ENCODE results near the gene NUBP1. TPM values are rescaled to one million over a fixed set of nuclear protein-coding genes. Genes with fewer than 3 reads are reported as not detected.
"Not testable (repeated sequence)": the region's sequence is repeated elsewhere in the genome, so short reads cannot be mapped to it uniquely, and the experiment has no call there.

NUBP1 gene
- total RNA-seq, 1 donor from 2014 or later, result 33.7 TPM

DNA sequence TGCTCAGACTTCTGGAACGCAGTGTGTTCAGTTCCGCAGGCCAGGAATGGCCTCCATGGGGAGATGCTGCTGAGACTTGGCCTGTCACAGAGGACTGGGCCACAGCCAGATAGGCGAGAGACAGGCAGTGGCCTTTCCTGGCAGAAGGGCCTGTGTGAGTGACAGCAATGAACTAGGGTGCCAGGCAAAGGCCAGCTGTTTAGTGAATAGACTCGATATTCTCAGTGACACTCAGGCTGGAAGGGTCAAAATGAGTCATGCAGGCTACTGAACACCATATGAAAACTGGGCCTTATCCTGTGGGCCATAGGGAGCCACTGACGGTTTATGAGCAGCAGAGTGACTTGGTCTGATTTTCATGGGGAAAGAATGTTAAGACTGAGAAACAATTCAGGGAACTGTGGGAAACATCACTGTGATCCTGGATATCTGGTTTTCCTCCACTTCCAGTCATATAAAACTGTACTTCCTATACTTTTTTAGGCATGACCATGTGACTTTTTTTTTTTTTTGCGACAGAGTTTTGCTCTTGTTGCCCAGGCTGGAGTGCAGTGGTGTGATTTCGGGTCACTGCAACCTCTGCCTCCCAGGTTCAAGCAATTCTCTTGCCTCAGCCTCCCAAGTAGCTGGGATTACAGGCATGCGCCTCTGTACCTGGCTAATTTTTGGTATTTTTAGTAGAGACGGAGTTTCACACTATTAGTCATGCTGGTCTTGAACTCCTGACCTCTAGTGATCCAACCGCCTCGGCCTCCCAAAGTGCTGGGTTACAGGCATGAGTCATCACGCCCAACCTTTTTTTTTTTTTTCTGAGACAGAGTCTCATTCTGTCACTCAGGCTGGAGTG is 5.2 kb upstream of the NUBP1 start:
- Histone ChIP-seq H3K27ac (peak overlapping the region; percentile 44), H3K27me3 (no peaks in the 10 kb centered on the region), H3K36me3 (no peaks in the 10 kb centered on the region), H3K4me1 (peaks cover 22% of the 10 kb centered on the region), H3K9me3 (peaks cover 2% of the 10 kb centered on the region), H3K4me3 (no peak overlapping the region)
- no peak for DNase-seq
- ATAC-seq, result peak; percentile 57
- intact Hi-C loops (cut with DNase I), result loop anchor here (5.0 kb wide), 1 partner anchor 221 kb away; no protein-coding TSS in a partner anchor
- TF ChIP-seq CTCF (IDR thresholded peaks at IDR 0.05), result no peak

GRCh38 chr16:10740000-10740844 is 3.4 kb upstream of the NUBP1 start:
- intact Hi-C loops (cut with DNase I), result loop anchor here (5.0 to 10.0 kb wide), 2 partner anchors 185 to 223 kb away; no protein-coding TSS in a partner anchor
- H3K9me3 ChIP-seq, result no peaks in the 10 kb centered on the region

DNA sequence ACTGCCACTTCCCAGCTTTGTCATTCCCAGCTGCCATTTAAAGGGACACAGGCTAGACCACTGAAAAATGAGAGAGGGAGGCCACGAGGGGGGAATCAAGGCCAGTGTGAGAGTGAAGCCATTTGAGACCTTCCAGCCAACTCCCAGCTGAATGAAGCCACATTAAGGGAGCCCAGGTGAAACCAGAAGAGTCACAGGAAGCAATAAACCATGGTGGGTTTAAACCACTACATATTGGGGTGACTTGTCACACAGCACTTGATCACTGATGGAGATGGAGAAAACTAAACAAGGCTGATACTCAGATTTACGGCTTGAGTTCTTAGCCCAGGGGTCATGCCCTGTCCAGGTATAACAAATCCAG is 2.8 kb upstream of the NUBP1 start:
- Histone ChIP-seq H3K27me3 (no peaks in the 10 kb centered on the region), H3K36me3 (no peaks in the 10 kb centered on the region), H3K4me1 (peaks cover 38% of the 10 kb centered on the region), H3K27ac (no peak overlapping the region), H3K4me3 (no peak overlapping the region), H3K9me3 (no peaks in the 10 kb centered on the region)
- no peak for TF ChIP-seq CTCF (IDR thresholded peaks at IDR 0.05)
- intact Hi-C loops (cut with DNase I), result loop anchor here (10.0 kb wide), 1 partner anchor 184 kb away; no protein-coding TSS in a partner anchor
- DNase-seq (no peak), ATAC-seq (no peak)

More at GRCh38 chr16:10740000-10740844, 3.4 kb upstream of the NUBP1 start:
- DNase-seq (no peak), ATAC-seq (no peak)
- TF ChIP-seq CTCF (IDR thresholded peaks at IDR 0.05), result no peak
- Histone ChIP-seq H3K36me3 (no peaks in the 10 kb centered on the region), H3K4me1 (peaks cover 32% of the 10 kb centered on the region), H3K27me3 (no peaks in the 10 kb centered on the region), H3K4me3 (no peak overlapping the region), H3K27ac (no peak overlapping the region)

GRCh38 chr16:10741249-10741648 is 2.4 kb upstream of the NUBP1 start:
- not testable (repeated sequence) for H3K27me3 ChIP-seq, ATAC-seq

GRCh38 chr16:10741844-10742243 is 1.8 kb upstream of the NUBP1 start:
- H3K9me3 ChIP-seq, result no peaks in the 10 kb centered on the region
- H3K4me3 ChIP-seq, result no peak overlapping the region
- ATAC-seq (no peak), DNase-seq (no peak)
- no peaks in the 10 kb centered on the region for H3K27me3 ChIP-seq
- TF ChIP-seq CTCF (IDR thresholded peaks at IDR 0.05), result no peak
- intact Hi-C loops (cut with DNase I), result loop anchor here (10.0 kb wide), 1 partner anchor 183 kb away; no protein-coding TSS in a partner anchor
- H3K4me1 ChIP-seq, result peaks cover 44% of the 10 kb centered on the region
- H3K27ac ChIP-seq, result no peak overlapping the region
- no peaks in the 10 kb centered on the region for H3K36me3 ChIP-seq

More at GRCh38 chr16:10741249-10741648, 2.4 kb upstream of the NUBP1 start:
- H3K27ac ChIP-seq, H3K4me3 ChIP-seq, DNase-seq, H3K9me3 ChIP-seq, H3K36me3 ChIP-seq: not testable (repeated sequence)
- peaks cover 43% of the 10 kb centered on the region for H3K4me1 ChIP-seq
- intact Hi-C loops (cut with DNase I), result loop anchor here (10.0 kb wide), 1 partner anchor 184 kb away; no protein-coding TSS in a partner anchor
